Esophagus squamous epithelium (tissue), 5 donors: ENCODE measurements around the gene ZNF470. TPM values are rescaled to one million over a fixed set of nuclear protein-coding genes. Genes with fewer than 3 reads are reported as not detected.

Experiments used
- DNase-seq: peaks from one replicate; lab custom pipeline; 2025; lab: John Stamatoyannopoulos, UW
- H3K27ac ChIP-seq, 4 donors: fragments of 200-600 bp; sonication (generic); one replicate each; pipeline ENCODE4 v1.5.1; 2016 to 2019; ENCODE audit warnings: mild to moderate bottlenecking in 1 of 4
- H3K27me3 ChIP-seq, 4 donors: fragments of 200-600 bp; sonication (generic); 1 replicate in 3 of 4; 2 replicates in 1 of 4; pipeline versions ENCODE4 v1.5.1 to v1.6.0; 2017 to 2021; ENCODE audit warnings: antibody characterized with exemption in 1 of 4
- H3K36me3 ChIP-seq, 3 donors: fragments of 200-600 bp; sonication (generic); one replicate each; pipeline ENCODE4 v1.5.1; 2016 to 2019
- H3K4me1 ChIP-seq, 3 donors: fragments of 200-600 bp; sonication (generic); one replicate each; pipeline ENCODE4 v1.5.1; 2017 to 2019
- H3K4me3 ChIP-seq, 4 donors: fragments of 200-600 bp; sonication (generic); 1 replicate in 3 of 4; 2 replicates in 1 of 4; pipeline ENCODE4 v1.5.1; 2016 to 2019; ENCODE audit warnings: mild to moderate bottlenecking in 2 of 4, moderate library complexity in 1 of 4
- H3K9me3 ChIP-seq, 3 donors: fragments of 200-600 bp; sonication (generic); one replicate each; pipeline ENCODE4 v1.5.1; 2016 to 2019
- POLR2A ChIP-seq, 4 donors: fragments of 450-650 bp; IDR thresholded peaks; one replicate each; pipeline ENCODE4 v1.6.1; 2017; ENCODE audit warnings: antibody characterized with exemption in 4 of 4, mild to moderate bottlenecking in 4 of 4, moderate library complexity in 3 of 4
- WGBS, 2 donors: methylation state at CpG; one replicate each; pipeline ENCODE4 v1.1.5; 2018; 5-methylcytosine and 5-hydroxymethylcytosine counted together
- intact Hi-C: fragments of 100-400 bp; cut with DNase I; formaldehyde crosslinking; loops from one replicate; pipeline ENCODE4 v1.15.0; 2022
- total RNA-seq, 4 donors: library from RNA; depleted of rRNA; stranded (reverse); fragments of >200 nt; gene quantifications; one replicate each; pipeline ENCODE4 v1.1.0, GENCODE V29; 2016
- TF ChIP-seq, protein P1 (sequence below), 6 experiments: fragments of 450-650 bp in 4 of 6; fragments of 200-600 bp in 2 of 6; sonication (generic) in 2 of 6; IDR thresholded peaks; one replicate each; pipeline ENCODE4 v1.5.1; 2016 to 2019; ENCODE audit warnings: antibody characterized with exemption in 6 of 6, mild to moderate bottlenecking in 4 of 6, moderate library complexity in 4 of 6
- donor health status: DM: yes; HTN: yes; CAD: no.

ZNF470 gene
- total RNA-seq, 4 donors from 2014 or later, result 1.1 to 5.0 (median 1.7) TPM

DNA sequence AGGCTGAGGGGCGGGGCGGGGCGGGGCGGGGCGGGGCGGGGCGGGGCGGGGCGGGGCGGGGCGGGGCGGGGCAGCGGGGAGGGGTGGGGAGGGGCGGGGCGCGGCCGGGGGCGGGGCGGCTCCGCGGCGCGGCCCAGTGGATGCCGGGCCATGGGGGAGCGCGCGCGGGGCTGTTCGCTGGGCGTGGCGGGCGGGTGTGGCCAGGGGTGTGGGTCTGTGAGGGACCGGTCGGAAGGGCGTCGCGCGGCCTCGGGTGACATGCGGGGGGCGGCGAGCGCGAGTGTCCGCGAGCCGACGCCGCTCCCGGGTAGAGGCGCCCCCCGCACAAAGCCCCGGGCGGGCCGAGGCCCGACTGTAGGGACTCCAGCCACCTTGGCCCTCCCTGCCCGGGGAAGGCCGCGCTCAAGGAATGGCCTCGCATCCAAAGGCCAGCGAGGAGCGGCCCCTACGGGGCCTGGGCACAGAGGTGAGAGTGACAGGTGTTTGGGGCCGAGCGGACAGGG, 28.5 kb upstream of the ZNF470 start, which contains the start of gene ZFP28:
Gene ZFP28, plus strand, starts transcription at position 188 of the 503 bp plus-strand sequence. Its CDS starts 71 bp downstream, at position 259.
- Histone ChIP-seq H3K27ac (peak within 1 kb of the TSS; percentile 88 to 96 (median 93)), H3K36me3 (peaks cover 0 to 38% (median 0%) of the 10 kb centered on the region in 3 donors), H3K4me1 (peaks cover 7 to 21% (median 8%) of the 10 kb centered on the region in 3 donors), H3K9me3 (peaks cover 4 to 71% (median 29%) of the 10 kb centered on the region in 3 donors), H3K4me3 (peak within 1 kb of the TSS; percentile 62 to 85 (median 76)), H3K27me3 (no peaks in the 10 kb centered on the region)
- peak; percentile 47 for DNase-seq
- intact Hi-C loops, result no loop called here
- TF ChIP-seq, protein P1, sequence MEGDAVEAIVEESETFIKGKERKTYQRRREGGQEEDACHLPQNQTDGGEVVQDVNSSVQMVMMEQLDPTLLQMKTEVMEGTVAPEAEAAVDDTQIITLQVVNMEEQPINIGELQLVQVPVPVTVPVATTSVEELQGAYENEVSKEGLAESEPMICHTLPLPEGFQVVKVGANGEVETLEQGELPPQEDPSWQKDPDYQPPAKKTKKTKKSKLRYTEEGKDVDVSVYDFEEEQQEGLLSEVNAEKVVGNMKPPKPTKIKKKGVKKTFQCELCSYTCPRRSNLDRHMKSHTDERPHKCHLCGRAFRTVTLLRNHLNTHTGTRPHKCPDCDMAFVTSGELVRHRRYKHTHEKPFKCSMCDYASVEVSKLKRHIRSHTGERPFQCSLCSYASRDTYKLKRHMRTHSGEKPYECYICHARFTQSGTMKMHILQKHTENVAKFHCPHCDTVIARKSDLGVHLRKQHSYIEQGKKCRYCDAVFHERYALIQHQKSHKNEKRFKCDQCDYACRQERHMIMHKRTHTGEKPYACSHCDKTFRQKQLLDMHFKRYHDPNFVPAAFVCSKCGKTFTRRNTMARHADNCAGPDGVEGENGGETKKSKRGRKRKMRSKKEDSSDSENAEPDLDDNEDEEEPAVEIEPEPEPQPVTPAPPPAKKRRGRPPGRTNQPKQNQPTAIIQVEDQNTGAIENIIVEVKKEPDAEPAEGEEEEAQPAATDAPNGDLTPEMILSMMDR (IDR thresholded peaks at IDR 0.05), result no peak
- TF ChIP-seq POLR2A (IDR thresholded peaks at IDR 0.05), result no peak
- 6 to 20% methylated on average over 2 of the region's 65 CpGs for WGBS, 2 donors

DNA sequence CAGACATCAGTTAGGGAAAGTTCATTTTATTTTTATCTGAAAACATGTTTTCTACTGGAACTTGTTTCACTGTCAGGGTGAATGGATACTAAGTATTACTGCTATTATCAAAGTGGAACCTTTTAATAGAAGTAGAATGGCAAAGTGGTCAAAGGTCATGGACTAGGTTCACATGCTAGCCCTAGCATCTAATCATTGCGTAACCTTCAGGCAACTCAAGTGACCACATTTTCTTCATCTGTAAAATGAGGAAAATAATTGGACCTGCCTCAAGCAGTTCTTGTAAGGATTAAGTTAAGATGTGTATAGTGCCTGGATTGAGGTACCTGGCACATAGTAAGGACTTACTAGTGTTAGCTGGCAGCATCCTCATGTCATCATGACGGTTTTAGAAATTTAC, 23.5 kb upstream of the ZNF470 start:
- no peaks in the 10 kb centered on the region for H3K27me3 ChIP-seq
- intact Hi-C loops, result no loop called here
- TF ChIP-seq, protein P1 (IDR thresholded peaks at IDR 0.05), result no peak
- no peak for TF ChIP-seq POLR2A (IDR thresholded peaks at IDR 0.05)
- peaks cover 0 to 87% (median 4%) of the 10 kb centered on the region in 3 donors for H3K36me3 ChIP-seq
- no peak overlapping the region for H3K27ac ChIP-seq
- no peak overlapping the region for H3K4me3 ChIP-seq
- DNase-seq, result no peak
- peaks cover 7 to 14% (median 8%) of the 10 kb centered on the region in 3 donors for H3K4me1 ChIP-seq
- 91 to 92% methylated on average over 2 of the region's 2 CpGs for WGBS, 2 donors
- peaks cover 0 to 83% (median 40%) of the 10 kb centered on the region in 3 donors for H3K9me3 ChIP-seq

DNA sequence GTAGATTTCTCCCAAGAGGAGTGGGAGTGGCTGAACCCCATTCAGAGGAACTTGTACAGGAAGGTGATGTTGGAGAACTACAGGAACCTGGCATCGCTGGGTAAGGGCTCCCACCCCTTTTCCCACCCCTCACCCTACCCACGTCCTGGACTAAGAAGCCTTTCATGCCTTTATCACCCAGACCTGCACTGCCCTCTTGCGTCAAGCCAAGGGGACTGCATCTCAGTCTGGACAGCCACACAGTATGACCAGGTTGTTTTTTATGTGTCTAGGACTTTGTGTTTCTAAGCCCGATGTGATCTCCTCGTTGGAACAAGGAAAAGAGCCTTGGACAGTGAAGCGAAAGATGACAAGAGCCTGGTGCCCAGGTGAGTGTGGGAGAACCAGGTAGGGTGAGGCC, 19.7 kb upstream of the ZNF470 start:
- no peak for DNase-seq
- Histone ChIP-seq H3K4me3 (no peak overlapping the region), H3K36me3 (peaks cover 0 to 96% (median 17%) of the 10 kb centered on the region in 3 donors), H3K9me3 (peaks cover 0 to 94% (median 55%) of the 10 kb centered on the region in 3 donors), H3K4me1 (no peaks in the 10 kb centered on the region), H3K27ac (no peak overlapping the region), H3K27me3 (no peaks in the 10 kb centered on the region)
- TF ChIP-seq, protein P1 (IDR thresholded peaks at IDR 0.05), result no peak
- TF ChIP-seq POLR2A (IDR thresholded peaks at IDR 0.05), result no peak
- 55 to 76% methylated on average over 5 to 6 of the region's 6 CpGs for WGBS, 2 donors
- intact Hi-C loops, result no loop called here

DNA sequence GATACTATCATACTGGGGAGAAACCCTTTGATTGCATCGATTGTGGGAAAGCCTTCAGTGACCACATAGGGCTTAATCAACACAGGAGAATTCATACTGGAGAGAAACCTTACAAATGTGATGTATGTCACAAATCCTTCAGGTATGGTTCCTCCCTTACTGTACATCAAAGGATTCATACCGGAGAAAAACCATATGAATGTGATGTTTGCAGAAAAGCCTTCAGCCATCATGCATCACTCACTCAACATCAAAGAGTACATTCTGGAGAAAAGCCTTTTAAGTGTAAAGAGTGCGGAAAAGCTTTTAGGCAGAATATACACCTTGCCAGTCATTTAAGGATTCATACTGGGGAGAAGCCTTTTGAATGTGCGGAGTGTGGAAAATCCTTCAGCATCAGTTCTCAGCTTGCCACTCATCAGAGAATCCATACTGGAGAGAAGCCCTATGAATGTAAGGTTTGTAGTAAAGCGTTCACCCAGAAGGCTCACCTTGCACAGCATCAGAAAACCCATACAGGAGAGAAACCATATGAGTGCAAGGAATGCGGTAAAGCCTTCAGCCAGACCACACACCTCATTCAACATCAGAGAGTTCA, 12.9 kb upstream of the ZNF470 start:
- TF ChIP-seq, protein P1 (IDR thresholded peaks at IDR 0.05), result no peak
- TF ChIP-seq POLR2A (IDR thresholded peaks at IDR 0.05), result no peak
- no peak for DNase-seq
- Histone ChIP-seq H3K36me3 (peaks cover 0 to 60% (median 12%) of the 10 kb centered on the region in 3 donors), H3K4me3 (peak overlapping the region in 1 of 4 donors; percentile 19), H3K4me1 (no peaks in the 10 kb centered on the region), H3K27me3 (no peaks in the 10 kb centered on the region), H3K9me3 (peaks cover 0 to 100% (median 86%) of the 10 kb centered on the region in 3 donors), H3K27ac (no peak overlapping the region)
- intact Hi-C loops, result no loop called here
- WGBS, 2 donors, result 76 to 77% methylated on average over 6 of the region's 6 CpGs

DNA sequence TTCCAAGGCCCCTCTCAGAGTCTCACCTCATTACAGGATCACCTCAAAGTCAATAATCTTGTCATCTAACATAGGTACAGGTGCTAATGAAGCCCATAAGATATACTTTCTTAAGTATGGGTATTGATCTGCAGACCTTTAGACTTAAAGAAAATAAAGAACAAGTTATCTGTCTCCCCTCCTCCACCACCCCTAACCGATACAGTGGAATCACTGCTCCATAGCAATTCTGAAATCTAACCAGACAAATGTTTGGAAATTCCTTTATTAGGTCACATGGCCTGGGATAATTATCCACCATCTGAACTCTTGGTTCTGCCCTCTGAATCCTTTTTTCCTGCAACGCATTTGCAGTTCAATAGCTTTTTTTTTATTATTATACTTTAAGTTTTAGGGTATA, 4.5 kb upstream of the ZNF470 start:
- 86 to 100% methylated on average over 2 of the region's 2 CpGs for WGBS, 2 donors
- Histone ChIP-seq H3K27me3 (no peaks in the 10 kb centered on the region), H3K36me3 (peaks cover 0 to 14% (median 0%) of the 10 kb centered on the region in 3 donors), H3K9me3 (peaks cover 7 to 86% (median 73%) of the 10 kb centered on the region in 3 donors), H3K4me3 (no peak overlapping the region), H3K27ac (no peak overlapping the region), H3K4me1 (peaks cover 1 to 10% (median 2%) of the 10 kb centered on the region in 3 donors)
- intact Hi-C loops, result no loop called here
- no peak for DNase-seq
- TF ChIP-seq, protein P1 (IDR thresholded peaks at IDR 0.05), result no peak
- TF ChIP-seq POLR2A (IDR thresholded peaks at IDR 0.05), result no peak
